GM23248 (cell line): ENCODE data around the gene FETUB. TPM values are rescaled to one million over a fixed set of nuclear protein-coding genes. Genes with fewer than 3 reads are reported as not detected.

ENCODE experiments used
- DNase-seq: peaks from one replicate; pipeline ENCODE4 v3.0.0-alpha.2; 2015
- H2AFZ ChIP-seq: fragments of 200-600 bp; sonication (generic); 2 replicates; pipeline ENCODE4 v1.6.1; 2016; ENCODE audit warnings: antibody characterized with exemption
- H3F3A ChIP-seq: fragments of 200-600 bp; sonication (generic); 2 replicates; pipeline ENCODE4 v1.6.1; 2016; ENCODE audit warnings: mild to moderate bottlenecking, antibody characterized with exemption, mixed run types; ENCODE audit not compliant: insufficient read depth
- H3K27ac ChIP-seq: fragments of 200-600 bp; sonication (generic); 2 replicates; pipeline ENCODE4 v1.5.1; 2016; ENCODE audit warnings: mild to moderate bottlenecking
- H3K27me3 ChIP-seq: fragments of 200-600 bp; sonication (generic); replicated peaks from 2 replicates; pipeline ENCODE4 v1.6.1; 2016; ENCODE audit warnings: mild to moderate bottlenecking; ENCODE audit not compliant: insufficient read depth
- H3K36me3 ChIP-seq: fragments of 200-600 bp; sonication (generic); 2 replicates; pipeline ENCODE4 v1.6.1; 2016; ENCODE audit warnings: low read depth, mild to moderate bottlenecking
- H3K4me1 ChIP-seq: fragments of 200-600 bp; sonication (generic); 2 replicates; pipeline ENCODE4 v1.6.1; 2016; ENCODE audit warnings: mild to moderate bottlenecking; ENCODE audit not compliant: insufficient read depth
- H3K4me2 ChIP-seq: fragments of 200-600 bp; sonication (generic); one replicate; pipeline ENCODE4 v1.6.1; 2016; ENCODE audit warnings: mild to moderate bottlenecking; ENCODE audit not compliant: unreplicated experiment
- H3K4me3 ChIP-seq: fragments of 200-600 bp; sonication (generic); 2 replicates; pipeline ENCODE4 v1.5.1; 2016; ENCODE audit warnings: mild to moderate bottlenecking
- H3K79me2 ChIP-seq: fragments of 200-600 bp; sonication (generic); 2 replicates; pipeline ENCODE4 v1.6.1; 2016; ENCODE audit warnings: mild to moderate bottlenecking; ENCODE audit not compliant: insufficient read depth
- H3K9ac ChIP-seq: fragments of 200-600 bp; sonication (generic); 2 replicates; pipeline ENCODE4 v1.6.1; 2016; ENCODE audit warnings: mild to moderate bottlenecking
- H3K9me2 ChIP-seq: fragments of 200-600 bp; sonication (generic); 2 replicates; pipeline ENCODE4 v1.6.1; 2016; ENCODE audit warnings: mixed run types, mild to moderate bottlenecking, moderate library complexity; ENCODE audit not compliant: insufficient read depth
- H3K9me3 ChIP-seq: fragments of 200-600 bp; sonication (generic); one replicate; pipeline ENCODE4 v1.6.1; 2017; ENCODE audit warnings: low read depth
- H4K20me1 ChIP-seq: fragments of 200-600 bp; sonication (generic); 2 replicates; pipeline ENCODE4 v1.6.0; 2016; ENCODE audit not compliant: insufficient read depth
- EZH2 ChIP-seq: fragments of 200-600 bp; sonication (generic); IDR thresholded peaks from 2 replicates; pipeline ENCODE4 v1.6.1; 2018; ENCODE audit warnings: antibody characterized with exemption, mild to moderate bottlenecking; ENCODE audit not compliant: insufficient read depth, poor library complexity, severe bottlenecking
- EZH2phosphoT487 ChIP-seq: fragments of 200-600 bp; sonication (generic); IDR thresholded peaks from 2 replicates; pipeline ENCODE4 v1.6.1; 2018; ENCODE audit warnings: antibody characterized with exemption, moderate library complexity, mild to moderate bottlenecking, low read depth; ENCODE audit not compliant: insufficient read depth
- WGBS, 2 experiments: methylation state at CpG; one replicate each; pipeline ENCODE4 v1.1.6; 2015 to 2017; ENCODE audit warnings: low lambda C conversion rate in 2 of 2, low coverage in 1 of 2; ENCODE audit errors: missing lambda C conversion rate in 2 of 2; 5-methylcytosine and 5-hydroxymethylcytosine counted together
- in situ Hi-C: fragments of 300-500 bp; cut with MboI; formaldehyde crosslinking; loops from 2 replicates; pipeline ENCODE4 v1.15.0; 2020
- polyA plus RNA-seq: library from polyadenylated mRNA; unstranded; fragments of >200 nt; fragmentation: Nextera tagmentation; extraction: Ambion mirVana; gene quantifications from 2 replicates; pipeline ENCODE4 v1.2.1, GENCODE V29; 2016
- total RNA-seq: library from RNA; depleted of rRNA; stranded (reverse); fragments of >200 nt; shearing (Covaris generic); gene quantifications from 2 replicates; pipeline ENCODE4 v1.2.3, GENCODE V29; 2014

Gene FETUB
- total and polyA plus RNA-seq, 2 experiments from 2014 or later: not detected

- WGBS, 2 experiments: 25 to 28% methylated on average over 3 of the region's 3 CpGs
- in situ Hi-C loops: no loop called here
These were observed 4.7 kb upstream of the FETUB start for GRCh38 chr3:186635532-186635931.

GRCh38 chr3:186636536-186636935 lies 3.7 kb upstream of the FETUB start:
- Histone ChIP-seq H3F3A (0 out of 2 replicates have a peak, but pooled peaks cover 10% of the 10 kb centered on the region), H3K9me2 (no peaks in the 10 kb centered on the region), H2AFZ (no peak overlapping the region), H3K9me3 (no peaks in the 10 kb centered on the region), H3K36me3 (no peaks in the 10 kb centered on the region), H3K4me3 (no peak overlapping the region), H3K27me3 (peaks cover 18% of the 10 kb centered on the region; the same call in 1 of the 2 replicates), H3K4me2 (no peak overlapping the region), H3K9ac (no peak overlapping the region), H3K79me2 (no peaks in the 10 kb centered on the region), H3K4me1 (no peaks in the 10 kb centered on the region), H4K20me1 (no peaks in the 10 kb centered on the region), H3K27ac (no peak overlapping the region)
- DNase-seq: no peak
- TF ChIP-seq EZH2: no peak
- no peak for TF ChIP-seq EZH2phosphoT487
- in situ Hi-C loops: no loop called here
- 64% methylated on average over 7 of the region's 7 CpGs for WGBS, 2 experiments

More at GRCh38 chr3:186635532-186635931, 4.7 kb upstream of the FETUB start:
- no peak for DNase-seq
- no peaks in the 10 kb centered on the region for H3K36me3 ChIP-seq
- no peaks in the 10 kb centered on the region for H3K9me3 ChIP-seq
- H2AFZ ChIP-seq: no peak overlapping the region
- H3K4me3 ChIP-seq: no peak overlapping the region
- H3K27me3 ChIP-seq: peaks cover 18% of the 10 kb centered on the region; the same call in 1 of the 2 replicates
- no peak overlapping the region for H3K4me2 ChIP-seq
- no peaks in the 10 kb centered on the region for H3K79me2 ChIP-seq
- H3F3A ChIP-seq: 0 out of 2 replicates have a peak, but pooled peaks cover 7% of the 10 kb centered on the region
- no peaks in the 10 kb centered on the region for H3K9me2 ChIP-seq
- H4K20me1 ChIP-seq: no peaks in the 10 kb centered on the region
- no peak overlapping the region for H3K27ac ChIP-seq
- no peaks in the 10 kb centered on the region for H3K4me1 ChIP-seq
- no peak overlapping the region for H3K9ac ChIP-seq
- TF ChIP-seq EZH2phosphoT487: no peak
- no peak for TF ChIP-seq EZH2

GRCh38 chr3:186637686-186638085 lies 2.5 kb upstream of the FETUB start:
- DNase-seq: no peak
- TF ChIP-seq EZH2phosphoT487 (no peak), EZH2 (no peak)
- no peak overlapping the region for H3K9ac ChIP-seq
- H3K36me3 ChIP-seq: no peaks in the 10 kb centered on the region
- H3K9me3 ChIP-seq: no peaks in the 10 kb centered on the region
- H2AFZ ChIP-seq: no peak overlapping the region
- H3K27ac ChIP-seq: no peak overlapping the region
- peaks cover 28% of the 10 kb centered on the region for H3K27me3 ChIP-seq
- H3F3A ChIP-seq: 0 out of 2 replicates have a peak, but pooled peaks cover 10% of the 10 kb centered on the region
- no peaks in the 10 kb centered on the region for H3K9me2 ChIP-seq
- no peak overlapping the region for H3K4me2 ChIP-seq
- no peak overlapping the region for H3K4me3 ChIP-seq
- in situ Hi-C loops: no loop called here
- 15 to 29% methylated on average over 3 of the region's 3 CpGs for WGBS, 2 experiments
- no peaks in the 10 kb centered on the region for H3K79me2 ChIP-seq
- H4K20me1 ChIP-seq: no peaks in the 10 kb centered on the region
- H3K4me1 ChIP-seq: no peaks in the 10 kb centered on the region

- Histone ChIP-seq H3K4me2 (no peak overlapping the region), H3K9me2 (no peaks in the 10 kb centered on the region), H3K4me3 (no peak overlapping the region), H3K9me3 (no peaks in the 10 kb centered on the region), H3F3A (0 out of 2 replicates have a peak, but pooled peaks cover 10% of the 10 kb centered on the region), H3K4me1 (no peaks in the 10 kb centered on the region), H3K27me3 (peaks cover 33% of the 10 kb centered on the region), H3K9ac (no peak overlapping the region), H3K79me2 (no peaks in the 10 kb centered on the region), H2AFZ (no peak overlapping the region), H4K20me1 (no peaks in the 10 kb centered on the region), H3K36me3 (no peaks in the 10 kb centered on the region), H3K27ac (no peak overlapping the region)
- no peak for TF ChIP-seq EZH2phosphoT487
- TF ChIP-seq EZH2: no peak
- 32 to 40% methylated on average over 2 of the region's 2 CpGs for WGBS, 2 experiments
- in situ Hi-C loops: no loop called here
- DNase-seq: no peak
These were observed 1.9 kb upstream of the FETUB start for GRCh38 chr3:186638259-186638658.

- peak overlapping the region; percentile 40 for H3K4me2 ChIP-seq
- no peaks in the 10 kb centered on the region for H4K20me1 ChIP-seq
- H3K9ac ChIP-seq: no peak overlapping the region
- WGBS, 2 experiments: 3% methylated on average over 9 of the region's 9 CpGs
- H3K9me2 ChIP-seq: no peaks in the 10 kb centered on the region
- no peaks in the 10 kb centered on the region for H3K9me3 ChIP-seq
- H3F3A ChIP-seq: 0 out of 2 replicates have a peak, but pooled peaks cover 10% of the 10 kb centered on the region
- peak; percentile 75 for DNase-seq
- H2AFZ ChIP-seq: peak overlapping the region; percentile 23; the same call in 1 of the 2 replicates
- in situ Hi-C loops: no loop called here
- H3K36me3 ChIP-seq: no peaks in the 10 kb centered on the region
- H3K27ac ChIP-seq: no peak overlapping the region
- H3K4me1 ChIP-seq: no peaks in the 10 kb centered on the region
- no peaks in the 10 kb centered on the region for H3K79me2 ChIP-seq
- peaks cover 54% of the 10 kb centered on the region for H3K27me3 ChIP-seq
- TF ChIP-seq EZH2phosphoT487: no peak
- no peak for TF ChIP-seq EZH2
- no peak overlapping the region for H3K4me3 ChIP-seq
These were observed 247 bp downstream of the FETUB start for GRCh38 chr3:186640473-186640818.
